Activated T-cell treated with anti-CD3 and anti-CD28 coated beads for 4 hours (primary cell): ENCODE measurements around the gene CGB3.

Experiments
- DNase-seq: peaks from one replicate; pipeline ENCODE4 v3.0.0-alpha.2; 2020

CGB3 gene

DNA sequence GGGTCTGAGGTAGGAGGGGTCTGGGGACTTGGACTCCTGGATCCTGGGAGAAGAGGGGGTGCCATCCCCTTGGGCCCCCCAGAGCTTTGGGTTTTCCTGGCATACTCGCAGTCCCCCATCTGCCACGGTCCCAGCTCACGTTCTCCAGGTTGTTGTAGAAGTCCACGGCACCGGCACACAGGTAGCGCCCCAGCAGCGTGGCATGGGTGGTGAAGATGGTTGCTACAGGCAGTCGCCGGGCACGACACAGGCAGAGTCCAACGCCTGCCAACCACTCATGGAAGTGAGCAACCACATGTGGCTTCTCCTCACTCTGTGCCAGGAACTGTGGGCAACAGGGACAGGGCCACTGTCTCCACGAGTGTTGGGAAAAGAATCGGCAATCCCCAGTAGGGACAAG lies 38.4 kb downstream of the CGB3 start:
- no peak for DNase-seq

DNA sequence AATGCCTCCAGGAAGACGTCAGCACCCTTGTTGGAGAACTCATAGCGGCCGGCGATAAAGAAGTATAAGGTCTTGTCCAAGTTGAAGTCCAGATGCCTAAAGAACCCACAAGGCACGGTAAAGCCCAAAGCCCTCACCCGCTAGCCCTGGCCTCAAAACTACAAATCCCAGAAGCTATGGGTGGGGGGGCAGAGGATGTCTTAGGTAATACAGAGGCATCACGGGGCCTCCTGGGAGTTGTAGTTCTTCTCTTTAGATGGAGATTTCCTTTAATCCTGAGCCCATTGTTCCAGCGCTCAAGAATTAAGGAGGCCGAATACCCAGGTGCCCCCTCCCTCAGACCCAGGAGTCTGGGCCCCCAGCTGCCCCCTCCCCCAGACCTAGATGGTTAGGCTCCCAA lies 41.9 kb downstream of the CGB3 start:
- DNase-seq = no peak

DNA sequence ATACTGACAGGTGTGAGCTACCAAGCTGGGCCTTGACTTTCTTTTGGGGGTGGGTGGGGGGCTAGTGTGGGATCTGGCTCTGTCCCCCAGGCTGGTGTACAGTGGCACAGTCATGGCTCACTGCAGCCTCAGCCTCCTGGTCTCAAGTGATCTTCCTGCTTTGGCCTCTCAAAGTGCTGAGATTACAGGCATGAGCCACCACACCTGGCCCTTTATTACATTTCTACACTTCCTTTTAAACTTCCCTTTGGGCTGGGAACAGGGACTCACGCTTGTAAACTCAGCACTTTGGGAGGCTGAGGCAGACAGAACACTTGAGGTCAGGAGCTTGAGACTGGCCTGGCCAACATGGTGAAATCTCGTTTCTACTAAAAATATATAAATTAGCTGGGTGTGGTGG lies 47.1 kb downstream of the CGB3 start:
- DNase-seq = no peak

DNA sequence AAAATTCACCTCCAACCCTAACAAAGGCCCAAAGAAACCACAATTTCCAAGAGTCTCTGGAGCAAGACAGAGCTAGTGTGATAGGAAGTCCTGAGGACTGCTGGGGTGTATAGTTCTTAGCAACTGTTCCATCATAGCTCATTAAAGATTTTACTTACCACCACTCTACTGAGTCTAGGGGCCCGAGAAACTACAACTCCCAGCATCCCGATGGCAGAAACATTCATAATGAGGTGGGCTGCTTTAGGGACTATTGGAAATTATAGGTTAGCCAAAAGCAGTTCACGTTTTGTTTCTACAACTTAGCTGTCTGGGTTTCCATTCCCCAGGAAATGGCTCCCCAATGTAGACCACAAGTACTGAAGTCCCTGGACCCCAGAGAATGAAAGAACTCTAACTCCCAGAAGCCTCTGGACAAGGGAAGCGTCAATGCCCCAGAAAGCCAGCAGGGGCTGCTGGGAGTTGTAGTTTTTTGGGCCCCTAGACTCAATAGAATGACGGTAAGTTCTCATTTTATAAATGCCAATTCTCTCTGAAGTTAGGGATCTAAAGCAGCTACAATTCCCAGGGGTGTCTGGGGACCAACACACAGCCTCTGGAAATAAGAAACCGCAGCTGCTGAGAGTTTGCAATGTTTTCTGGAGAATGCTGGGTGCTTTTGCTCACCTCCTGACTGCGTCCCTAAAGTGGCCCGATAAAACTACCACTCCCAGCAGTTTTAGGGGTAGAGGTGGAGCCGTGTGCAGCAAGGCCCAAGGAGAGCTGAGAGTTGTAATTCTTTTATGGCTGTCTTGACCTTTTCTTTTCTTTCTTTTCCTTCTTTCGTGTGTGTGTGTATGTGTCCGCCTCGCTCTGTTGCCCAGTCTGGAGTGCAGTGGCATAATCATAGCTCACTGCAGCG lies 47.9 kb downstream of the CGB3 start:
- DNase-seq = no peak
